ENCODE data around the gene MUC2. TPM values are rescaled to one million over a fixed set of nuclear protein-coding genes. Genes with fewer than 3 reads are reported as not detected.

Gene MUC2
- total RNA-seq, 1 donor from 2014 or later, result not detected

GRCh38 chr11:1030086-1030485, 44.6 kb upstream of the MUC2 start:
- H3K4me3 Mint-ChIP-seq (ENCODE audit: unreplicated experiment), result no peak overlapping the region
- H3K36me3 Mint-ChIP-seq (ENCODE audit: unreplicated experiment), result no peaks in the 10 kb centered on the region
- H3K27ac Mint-ChIP-seq (ENCODE audit: unreplicated experiment), result no peak overlapping the region
- no peak for DNase-seq
- peaks cover 4% of the 10 kb centered on the region for H3K4me1 Mint-ChIP-seq (ENCODE audit: low read depth, unreplicated experiment)
- H3K9me3 Mint-ChIP-seq (ENCODE audit: unreplicated experiment), result peaks cover 12% of the 10 kb centered on the region
- TF ChIP-seq CTCF (IDR thresholded peaks at IDR 0.05; ENCODE audit: partially characterized antibody, unreplicated experiment), result no peak
- H3K27me3 Mint-ChIP-seq (ENCODE audit: unreplicated experiment), result peaks cover 14% of the 10 kb centered on the region

- no peak for TF ChIP-seq CTCF (IDR thresholded peaks at IDR 0.05; ENCODE audit: partially characterized antibody, unreplicated experiment)
These were observed 44.1 kb upstream of the MUC2 start for GRCh38 chr11:1030556-1030955.

GRCh38 chr11:1031121-1031899, 43.4 kb upstream of the MUC2 start:
- Mint-ChIP-seq H3K36me3 (ENCODE audit: unreplicated experiment) (no peaks in the 10 kb centered on the region), H3K27me3 (ENCODE audit: unreplicated experiment) (peaks cover 14% of the 10 kb centered on the region), H3K4me1 (ENCODE audit: low read depth, unreplicated experiment) (peaks cover 4% of the 10 kb centered on the region), H3K9me3 (ENCODE audit: unreplicated experiment) (peaks cover 12% of the 10 kb centered on the region), H3K4me3 (ENCODE audit: unreplicated experiment) (no peak overlapping the region), H3K27ac (ENCODE audit: unreplicated experiment) (no peak overlapping the region)
- no peak for DNase-seq
- no peak for TF ChIP-seq CTCF (IDR thresholded peaks at IDR 0.05; ENCODE audit: partially characterized antibody, unreplicated experiment)

More at GRCh38 chr11:1030556-1030955, 44.1 kb upstream of the MUC2 start:
- Mint-ChIP-seq H3K27me3 (ENCODE audit: unreplicated experiment) (peaks cover 14% of the 10 kb centered on the region), H3K4me3 (ENCODE audit: unreplicated experiment) (no peak overlapping the region), H3K4me1 (ENCODE audit: low read depth, unreplicated experiment) (peaks cover 4% of the 10 kb centered on the region), H3K36me3 (ENCODE audit: unreplicated experiment) (no peaks in the 10 kb centered on the region), H3K9me3 (ENCODE audit: unreplicated experiment) (peaks cover 12% of the 10 kb centered on the region), H3K27ac (ENCODE audit: unreplicated experiment) (no peak overlapping the region)
- no peak for DNase-seq

- H3K27me3 Mint-ChIP-seq (ENCODE audit: unreplicated experiment), result peaks cover 14% of the 10 kb centered on the region
- H3K27ac Mint-ChIP-seq (ENCODE audit: unreplicated experiment), result peak overlapping the region; percentile 2
- peaks cover 11% of the 10 kb centered on the region for H3K9me3 Mint-ChIP-seq (ENCODE audit: unreplicated experiment)
- peak overlapping the region; percentile 5 for H3K4me3 Mint-ChIP-seq (ENCODE audit: unreplicated experiment)
- peaks cover 4% of the 10 kb centered on the region for H3K4me1 Mint-ChIP-seq (ENCODE audit: low read depth, unreplicated experiment)
- no peak for TF ChIP-seq CTCF (IDR thresholded peaks at IDR 0.05; ENCODE audit: partially characterized antibody, unreplicated experiment)
- no peak for DNase-seq
- H3K36me3 Mint-ChIP-seq (ENCODE audit: unreplicated experiment), result no peaks in the 10 kb centered on the region
These were observed 42.3 kb upstream of the MUC2 start for GRCh38 chr11:1032310-1032891.
